Gastrocnemius medialis (tissue), 4 donors: ENCODE data around the gene DOCK6. TPM values are rescaled to one million over a fixed set of nuclear protein-coding genes. Genes with fewer than 3 reads are reported as not detected.

Source experiments
- ATAC-seq, 2 donors: fragments of 150-250 bp; one replicate each; pipeline ENCODE4 v1.9.1; 2016
- DNase-seq, 2 donors: peaks; one replicate each; pipeline ENCODE4 v3.0.0-alpha.2; 2019
- H3K27ac ChIP-seq, 4 donors: fragments of 200-600 bp; sonication (generic); 1 replicate in 1 of 4; 2 replicates in 3 of 4; pipeline ENCODE4 v1.5.1; 2016 to 2018; ENCODE audit warnings: mild to moderate bottlenecking in 2 of 4, moderate library complexity in 1 of 4
- H3K27me3 ChIP-seq, 3 donors: fragments of 200-600 bp; sonication (generic) in 2 of 3; 1 replicate in 1 of 3; 2 replicates in 2 of 3; pipeline versions ENCODE4 v1.5.1 to v1.6.0; 2016 to 2019; ENCODE audit warnings: mild to moderate bottlenecking in 1 of 3, moderate library complexity in 1 of 3
- H3K36me3 ChIP-seq, 2 donors: fragments of 200-600 bp; sonication (generic) in 1 of 2; one replicate each; pipeline ENCODE4 v1.5.1; 2017 to 2018
- H3K4me1 ChIP-seq, 2 donors: fragments of 200-600 bp; sonication (generic) in 1 of 2; one replicate each; pipeline ENCODE4 v1.5.1; 2016 to 2017; ENCODE audit warnings: mild to moderate bottlenecking in 2 of 2
- H3K4me3 ChIP-seq, 4 donors: fragments of 200-600 bp; sonication (generic) in 3 of 4; 1 replicate in 1 of 4; 2 replicates in 3 of 4; pipeline ENCODE4 v1.5.1; 2016 to 2019; ENCODE audit warnings: mild to moderate bottlenecking in 2 of 4
- H3K9me3 ChIP-seq, 3 donors: fragments of 200-600 bp; sonication (generic) in 2 of 3; 1 replicate in 1 of 3; 2 replicates in 2 of 3; pipeline ENCODE4 v1.5.1; 2016 to 2019
- CTCF ChIP-seq, 5 experiments: fragments of 450-650 bp in 3 of 5; fragments of 200-600 bp in 2 of 5; sonication (generic) in 2 of 5; IDR thresholded peaks in 4 of 5; conservative IDR thresholded peaks in 1 of 5; 1 replicate in 4 of 5; 2 replicates in 1 of 5; pipeline ENCODE4 v1.5.1; 2016 to 2019; ENCODE audit warnings: antibody characterized with exemption in 5 of 5, mild to moderate bottlenecking in 3 of 5, moderate library complexity in 3 of 5
- POLR2A ChIP-seq, 2 donors: fragments of 450-650 bp; IDR thresholded peaks; one replicate each; pipeline ENCODE4 v1.6.1; 2017; ENCODE audit warnings: antibody characterized with exemption in 2 of 2, mild to moderate bottlenecking in 2 of 2, moderate library complexity in 2 of 2
- in situ Hi-C, 4 donors: fragments of 200-750 bp; cut with MboI; loops; one replicate each; pipeline versions ENCODE4 v1.15.0 to v1.8.0; 2017; ENCODE audit warnings: low sequenced_read_pairs in 4 of 4
- intact Hi-C: fragments of 100-400 bp; cut with DNase I; formaldehyde crosslinking; loops from one replicate; pipeline ENCODE4 v1.15.1; 2023; ENCODE audit warnings: low total_unique reads
- total RNA-seq, 4 donors: library from RNA; depleted of rRNA; stranded (reverse); fragments of >200 nt; gene quantifications; one replicate each; pipeline versions ENCODE4 v1.1.0 to v1.2.3, GENCODE V29; 2016

DOCK6 gene
- total RNA-seq, 4 donors from 2014 or later = 4.7 to 9.6 (median 5.8) TPM

GRCh38 chr19:11198769-11199424, 63.4 kb downstream of the DOCK6 start:
- H3K4me3 ChIP-seq = no peak overlapping the region
- no peak for ATAC-seq
- TF ChIP-seq POLR2A (IDR thresholded peaks at IDR 0.05) (no peak), CTCF (IDR thresholded peaks at IDR 0.05 in 4 of 5, conservative IDR thresholded peaks at IDR 0.05 in 1 of 5) (no peak)
- H3K9me3 ChIP-seq = no peaks in the 10 kb centered on the region
- H3K27me3 ChIP-seq = no peaks in the 10 kb centered on the region
- peaks cover 0 to 5% of the 10 kb centered on the region in 2 donors for H3K36me3 ChIP-seq
- no peak for DNase-seq
- H3K27ac ChIP-seq = peak overlapping the region; percentile 83 to 92 (median 87)
- peaks cover 18 to 28% of the 10 kb centered on the region in 2 donors for H3K4me1 ChIP-seq
- in situ Hi-C loops = no loop called here
- intact Hi-C loops = loop anchor here (10.0 kb wide), 1 partner anchor 234 kb away; the partner anchor contains the start of gene SMARCA4

GRCh38 chr19:11198175-11198534, 64.2 kb downstream of the DOCK6 start:
- TF ChIP-seq CTCF (IDR thresholded peaks at IDR 0.05 in 4 of 5, conservative IDR thresholded peaks at IDR 0.05 in 1 of 5) = no peak
- TF ChIP-seq POLR2A (IDR thresholded peaks at IDR 0.05) = no peak
- ATAC-seq (no peak), DNase-seq (no peak)
- Histone ChIP-seq H3K4me1 (peaks cover 12 to 20% of the 10 kb centered on the region in 2 donors), H3K9me3 (no peaks in the 10 kb centered on the region), H3K27me3 (no peaks in the 10 kb centered on the region), H3K27ac (peak overlapping the region; percentile 83 to 92 (median 87)), H3K36me3 (peaks cover 0 to 12% of the 10 kb centered on the region in 2 donors), H3K4me3 (peak overlapping the region in 3 of 4 donors; percentile 73 to 78 (median 77))
- in situ Hi-C loops (no loop called here), intact Hi-C loops (loop anchor here (10.0 kb wide), 1 partner anchor 233 kb away; the partner anchor contains the start of gene SMARCA4)

GRCh38 chr19:11197291-11198174, 64.8 kb downstream of the DOCK6 start, which contains the start of gene KANK2:
TSS of gene KANK2 (minus strand) at chr19:11197545. CDS start at chr19:11194511, 3,034 bp downstream.
- DNase-seq = peak; percentile 47 to 74
- in situ Hi-C loops = no loop called here
- intact Hi-C loops = loop anchor here (10.0 kb wide), 1 partner anchor 233 kb away; the partner anchor contains the start of gene SMARCA4
- TF ChIP-seq CTCF (IDR thresholded peaks at IDR 0.05 in 4 of 5, conservative IDR thresholded peaks at IDR 0.05 in 1 of 5) (no peak), POLR2A (IDR thresholded peaks at IDR 0.05) (peak; percentile 80 to 85)
- Histone ChIP-seq H3K4me1 (peaks cover 10 to 18% of the 10 kb centered on the region in 2 donors), H3K27me3 (no peaks in the 10 kb centered on the region), H3K9me3 (no peaks in the 10 kb centered on the region), H3K36me3 (peaks cover 0 to 19% of the 10 kb centered on the region in 2 donors), H3K27ac (peak within 1 kb of the TSS; percentile 83 to 92 (median 87)), H3K4me3 (peak within 1 kb of the TSS; percentile 56 to 78 (median 75))
- peak; percentile 88 to 89 for ATAC-seq

- TF ChIP-seq POLR2A (IDR thresholded peaks at IDR 0.05) (no peak), CTCF (IDR thresholded peaks at IDR 0.05 in 4 of 5, conservative IDR thresholded peaks at IDR 0.05 in 1 of 5) (no peak)
- peak overlapping the region; percentile 56 to 78 (median 75) for H3K4me3 ChIP-seq
- H3K27ac ChIP-seq = peak overlapping the region; percentile 83 to 92 (median 87)
- peaks cover 0 to 19% of the 10 kb centered on the region in 2 donors for H3K36me3 ChIP-seq
- H3K27me3 ChIP-seq = no peaks in the 10 kb centered on the region
- intact Hi-C loops = loop anchor here (10.0 kb wide), 1 partner anchor 232 kb away; the partner anchor contains the start of gene SMARCA4
- no peak for DNase-seq
- H3K4me1 ChIP-seq = peaks cover 10 to 23% of the 10 kb centered on the region in 2 donors
- ATAC-seq = peak; percentile 16 to 34
- no peaks in the 10 kb centered on the region for H3K9me3 ChIP-seq
- in situ Hi-C loops = no loop called here
Observed at GRCh38 chr19:11196406-11197287, 65.7 kb downstream of the DOCK6 start.
